Colonic mucosa (tissue), 4 donors: ENCODE measurements around the gene CYP46A1. TPM values are rescaled to one million over a fixed set of nuclear protein-coding genes. Genes with fewer than 3 reads are reported as not detected.

Source experiments
- DNase-seq: peaks from one replicate; pipeline ENCODE4 v3.0.0-alpha.2; 2020
- H3K27ac ChIP-seq: fragments of 200-600 bp; one replicate; pipeline ENCODE4 v1.8.0; 2021
- H3K27me3 ChIP-seq: fragments of 200-600 bp; one replicate; pipeline ENCODE4 v1.8.0; 2021
- H3K36me3 ChIP-seq: fragments of 200-600 bp; one replicate; pipeline ENCODE4 v1.8.0; 2021
- H3K4me1 ChIP-seq: fragments of 200-600 bp; one replicate; pipeline ENCODE4 v1.8.0; 2021; ENCODE audit warnings: mild to moderate bottlenecking
- H3K4me3 ChIP-seq: fragments of 200-600 bp; one replicate; pipeline ENCODE4 v1.8.0; 2021
- H3K9ac ChIP-seq, 2 donors: one replicate each; pipeline ENCODE4 v1.7.0; 2013; ENCODE audit warnings: control low read depth in 2 of 2, low read depth in 2 of 2, low read length in 2 of 2
- H3K9me3 ChIP-seq: fragments of 200-600 bp; one replicate; pipeline ENCODE4 v1.8.0; 2021
- intact Hi-C: fragments of 100-400 bp; cut with DNase I; formaldehyde crosslinking; loops from one replicate; pipeline ENCODE4 v1.14.1; 2022
- total RNA-seq, 2 donors: library from RNA; stranded (reverse); fragmentation: NEBNext Ultra II Directional in 1 of 2; extraction: Animal tissue kit (Norgen Biotek cat#: 25700) in 1 of 2; gene quantifications; one replicate each; pipeline ENCODE4 v1.2.1, GENCODE V29; 2021
- TF ChIP-seq, protein P1 (sequence below): fragments of 200-600 bp; IDR thresholded peaks from one replicate; pipeline ENCODE4 v1.8.0; 2022; ENCODE audit warnings: antibody characterized with exemption, mild to moderate bottlenecking
- donor health status: healthy.
- donor health status: DM: no; HTN: no; CAD: no.
- donor health status: DM: no; HTN: no; CAD: no.

The CYP46A1 gene
- total RNA-seq, 2 donors from 2014 or later = 0.05 to 0.25 TPM

DNA sequence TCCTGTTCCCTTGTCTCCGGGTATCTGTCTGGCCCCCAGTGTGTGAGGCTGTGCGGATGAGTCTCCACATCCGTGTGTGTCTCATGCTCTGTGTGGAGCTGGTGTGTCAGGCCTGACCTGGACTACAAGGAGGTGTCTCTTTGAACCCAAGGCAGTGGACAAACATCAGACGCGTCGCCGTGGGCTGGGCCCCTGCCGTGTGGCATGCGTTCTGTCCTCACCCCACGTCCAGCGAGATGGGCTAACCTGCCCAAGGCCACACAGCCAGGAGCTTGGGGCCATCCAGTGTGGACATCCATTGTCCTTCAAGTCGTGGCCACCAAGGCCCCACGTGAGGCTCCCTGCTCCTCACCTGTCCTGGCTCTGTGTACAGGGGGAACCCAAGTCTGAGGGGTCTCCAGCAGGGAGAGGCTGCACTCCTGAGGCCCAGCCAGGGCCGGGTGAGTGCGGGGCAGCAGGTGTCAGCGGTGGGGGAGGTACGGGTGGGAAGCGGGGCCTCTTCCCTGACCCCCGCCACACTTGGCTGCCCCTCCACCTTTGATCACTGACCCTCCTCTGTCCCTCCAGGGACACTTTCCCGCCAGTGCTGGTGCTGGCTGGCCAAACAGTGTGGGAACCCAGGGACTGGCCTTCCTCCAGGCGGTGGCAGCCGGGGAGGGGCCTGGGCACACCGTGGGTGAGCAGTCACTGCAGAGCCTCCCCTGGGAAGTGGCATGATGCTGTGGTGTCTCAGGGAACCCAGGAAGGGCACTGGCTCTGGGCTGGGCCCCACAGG is 48.5 kb downstream of the CYP46A1 start:
- no peak for DNase-seq
- Histone ChIP-seq H3K4me1 (no peaks in the 10 kb centered on the region), H3K9me3 (no peaks in the 10 kb centered on the region), H3K27ac (no peak overlapping the region), H3K27me3 (peaks cover 7% of the 10 kb centered on the region), H3K9ac (no peak overlapping the region), H3K4me3 (no peak overlapping the region), H3K36me3 (no peaks in the 10 kb centered on the region)
- TF ChIP-seq, protein P1, sequence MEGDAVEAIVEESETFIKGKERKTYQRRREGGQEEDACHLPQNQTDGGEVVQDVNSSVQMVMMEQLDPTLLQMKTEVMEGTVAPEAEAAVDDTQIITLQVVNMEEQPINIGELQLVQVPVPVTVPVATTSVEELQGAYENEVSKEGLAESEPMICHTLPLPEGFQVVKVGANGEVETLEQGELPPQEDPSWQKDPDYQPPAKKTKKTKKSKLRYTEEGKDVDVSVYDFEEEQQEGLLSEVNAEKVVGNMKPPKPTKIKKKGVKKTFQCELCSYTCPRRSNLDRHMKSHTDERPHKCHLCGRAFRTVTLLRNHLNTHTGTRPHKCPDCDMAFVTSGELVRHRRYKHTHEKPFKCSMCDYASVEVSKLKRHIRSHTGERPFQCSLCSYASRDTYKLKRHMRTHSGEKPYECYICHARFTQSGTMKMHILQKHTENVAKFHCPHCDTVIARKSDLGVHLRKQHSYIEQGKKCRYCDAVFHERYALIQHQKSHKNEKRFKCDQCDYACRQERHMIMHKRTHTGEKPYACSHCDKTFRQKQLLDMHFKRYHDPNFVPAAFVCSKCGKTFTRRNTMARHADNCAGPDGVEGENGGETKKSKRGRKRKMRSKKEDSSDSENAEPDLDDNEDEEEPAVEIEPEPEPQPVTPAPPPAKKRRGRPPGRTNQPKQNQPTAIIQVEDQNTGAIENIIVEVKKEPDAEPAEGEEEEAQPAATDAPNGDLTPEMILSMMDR = no peak
- intact Hi-C loops = no loop called here

- H3K4me3 ChIP-seq = no peak overlapping the region
- no peaks in the 10 kb centered on the region for H3K36me3 ChIP-seq
- H3K27me3 ChIP-seq = peaks cover 11% of the 10 kb centered on the region
- no peaks in the 10 kb centered on the region for H3K4me1 ChIP-seq
- intact Hi-C loops = no loop called here
- TF ChIP-seq, protein P1 = no peak
- no peak overlapping the region for H3K27ac ChIP-seq
- DNase-seq = no peak
- H3K9ac ChIP-seq = no peak overlapping the region
- no peaks in the 10 kb centered on the region for H3K9me3 ChIP-seq
Observed at GRCh38 chr14:99733211-99733539, 49.1 kb downstream of the CYP46A1 start.

- Histone ChIP-seq H3K9ac (no peak overlapping the region), H3K27ac (no peak overlapping the region), H3K4me1 (no peaks in the 10 kb centered on the region), H3K36me3 (no peaks in the 10 kb centered on the region), H3K9me3 (no peaks in the 10 kb centered on the region), H3K27me3 (peaks cover 11% of the 10 kb centered on the region), H3K4me3 (no peak overlapping the region)
- TF ChIP-seq, protein P1 = no peak
- intact Hi-C loops = no loop called here
- DNase-seq = no peak
Observed at GRCh38 chr14:99733540-99734405, 49.7 kb downstream of the CYP46A1 start.

- no peaks in the 10 kb centered on the region for H3K36me3 ChIP-seq
- DNase-seq = no peak
- TF ChIP-seq, protein P1 = no peak
- no peaks in the 10 kb centered on the region for H3K9me3 ChIP-seq
- no peak overlapping the region for H3K9ac ChIP-seq
- no peak overlapping the region for H3K27ac ChIP-seq
- no peak overlapping the region for H3K4me3 ChIP-seq
- H3K27me3 ChIP-seq = peaks cover 11% of the 10 kb centered on the region
- H3K4me1 ChIP-seq = no peaks in the 10 kb centered on the region
- intact Hi-C loops = no loop called here
Observed at GRCh38 chr14:99734406-99735051, 50.4 kb downstream of the CYP46A1 start.

- no peak overlapping the region for H3K9ac ChIP-seq
- no peaks in the 10 kb centered on the region for H3K4me1 ChIP-seq
- no peak overlapping the region for H3K27ac ChIP-seq
- H3K36me3 ChIP-seq = no peaks in the 10 kb centered on the region
- no peak for DNase-seq
- no peaks in the 10 kb centered on the region for H3K9me3 ChIP-seq
- TF ChIP-seq, protein P1 = no peak
- H3K4me3 ChIP-seq = no peak overlapping the region
- H3K27me3 ChIP-seq = peaks cover 10% of the 10 kb centered on the region
- intact Hi-C loops = no loop called here
Observed at GRCh38 chr14:99735189-99736135, 51.4 kb downstream of the CYP46A1 start.
